Natural killer cell (primary cell): Measurements from ENCODE around the gene PRR33. TPM values are rescaled to one million over a fixed set of nuclear protein-coding genes. Genes with fewer than 3 reads are reported as not detected.

Source experiments
- ATAC-seq, 3 donors: fragments of 150-1000 bp in 2 of 3; fragments of 200-7000 bp in 1 of 3; cut with Tn5 transposase; 1 replicate in 1 of 3; 2 replicates in 2 of 3; pipeline ENCODE4 v1.10.0; 2021; ENCODE audit warnings: mild to moderate bottlenecking in 2 of 3, moderate library complexity in 2 of 3
- DNase-seq, 2 donors: peaks; one replicate each; pipeline versions ENCODE4 v3.0.0 to v3.0.0-alpha.2; 2013 to 2021; ENCODE audit warnings: mixed read lengths in 1 of 2
- H3K27ac ChIP-seq: one replicate; pipeline ENCODE4 v1.5.1; 2013; ENCODE audit warnings: mild to moderate bottlenecking, low read length
- H3K27me3 ChIP-seq: one replicate; pipeline ENCODE4 v1.6.1; 2013; ENCODE audit warnings: low read length; ENCODE audit not compliant: control insufficient read depth, insufficient read depth
- H3K36me3 ChIP-seq: one replicate; pipeline ENCODE4 v1.6.1; 2013; ENCODE audit warnings: low read length; ENCODE audit not compliant: control insufficient read depth, insufficient read depth
- H3K4me1 ChIP-seq: one replicate; pipeline ENCODE4 v1.6.1; 2013; ENCODE audit warnings: low read length; ENCODE audit not compliant: control insufficient read depth, insufficient read depth
- H3K4me3 ChIP-seq: one replicate; pipeline ENCODE4 v1.5.1; 2013; ENCODE audit warnings: low read length
- H3K9me3 ChIP-seq: one replicate; pipeline ENCODE4 v1.6.1; 2013; ENCODE audit warnings: low read length; ENCODE audit not compliant: control insufficient read depth, insufficient read depth
- H3K27ac Mint-ChIP-seq, 2 donors: one replicate each; pipeline ENCODE4 v1.8.0; 2022; ENCODE audit warnings: mild to moderate bottlenecking in 2 of 2, mixed read lengths in 2 of 2, moderate library complexity in 1 of 2
- H3K27me3 Mint-ChIP-seq, 2 donors: one replicate each; pipeline ENCODE4 v1.8.0; 2022; ENCODE audit warnings: low read depth in 2 of 2, mixed read lengths in 2 of 2
- H3K36me3 Mint-ChIP-seq: one replicate; pipeline ENCODE4 v1.8.0; 2022; ENCODE audit warnings: mixed read lengths
- H3K4me1 Mint-ChIP-seq, 2 donors: one replicate each; pipeline ENCODE4 v1.8.0; 2022; ENCODE audit warnings: mixed read lengths in 2 of 2
- H3K4me3 Mint-ChIP-seq: one replicate; pipeline ENCODE4 v1.8.0; 2022; ENCODE audit warnings: mild to moderate bottlenecking, moderate library complexity, mixed read lengths
- H3K9me3 Mint-ChIP-seq, 2 donors: one replicate each; pipeline ENCODE4 v1.8.0; 2022; ENCODE audit warnings: mixed read lengths in 2 of 2
- CTCF ChIP-seq: fragments of 200-600 bp; IDR thresholded peaks from one replicate; pipeline ENCODE4 v1.8.0; 2022; ENCODE audit warnings: antibody characterized with exemption
- WGBS: methylation state at CpG from one replicate; pipeline ENCODE4 v1.1.7; 2013; ENCODE audit warnings: missing lambda C conversion rate; ENCODE audit not compliant: insufficient coverage; 5-methylcytosine and 5-hydroxymethylcytosine counted together
- intact Hi-C: fragments of 100-400 bp; cut with micrococcal nuclease; formaldehyde crosslinking; loops from one replicate; pipeline ENCODE4 v1.14.2; 2022
- total RNA-seq, 4 donors: library from RNA; stranded (reverse); fragments of 120-200 nt in 1 of 4; gene quantifications; one replicate each; pipeline versions ENCODE4 v1.2.3 to v1.2.4, GENCODE V29; 2013 to 2022

The PRR33 gene
- total RNA-seq, 3 donors from 2014 or later (not counting 1 experiment from before 2014, with no cell fraction given), result 0.14 to 0.32 TPM; not detected in 1

DNA sequence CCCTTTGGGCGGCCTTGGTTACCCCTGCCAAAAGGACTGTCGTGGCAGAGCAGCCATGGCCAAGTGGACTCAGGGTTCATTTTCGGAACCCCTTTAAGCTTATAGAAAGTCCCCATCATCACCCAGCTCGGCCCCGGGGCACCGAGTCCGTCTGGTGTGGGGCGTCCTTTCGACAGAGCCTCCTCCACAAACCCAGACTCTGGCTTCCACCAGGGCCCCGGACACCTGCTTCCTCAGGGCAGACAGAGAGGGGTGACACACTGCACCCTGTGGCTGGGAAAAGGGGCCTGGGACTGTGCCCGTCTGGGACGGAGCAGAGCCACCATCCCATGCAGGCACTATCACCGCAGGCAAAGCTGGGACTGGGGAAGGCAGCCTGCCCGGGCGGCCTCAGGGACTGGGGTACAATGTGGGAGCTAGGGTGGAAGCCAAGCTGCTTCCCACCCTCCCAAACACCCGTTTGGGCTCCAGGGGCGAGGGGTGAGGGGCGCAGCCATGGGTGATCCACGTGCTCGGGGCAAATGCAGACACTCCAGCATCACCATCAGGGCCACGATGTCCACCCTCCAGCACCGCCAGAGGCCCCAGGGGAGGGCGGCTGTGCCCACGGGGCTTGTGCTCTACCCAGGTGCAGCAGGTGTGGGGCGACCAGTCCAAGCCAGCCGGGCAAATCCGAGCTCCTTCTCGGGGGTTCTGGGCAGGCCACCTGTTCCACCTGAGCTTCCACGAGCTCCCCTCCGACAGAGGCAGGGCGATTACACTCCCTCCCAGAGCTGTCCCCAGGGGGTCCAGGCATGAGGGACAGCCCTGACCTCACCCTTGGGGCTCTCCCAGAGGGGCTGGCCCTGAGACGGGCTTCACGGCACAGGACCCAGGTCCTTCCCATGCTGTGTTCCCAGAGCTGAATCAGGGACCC lies 43.7 kb upstream of the PRR33 start:
- Histone ChIP-seq H3K9me3 (no peaks in the 10 kb centered on the region), H3K4me3 (no peak overlapping the region), H3K4me1 (peaks cover 9% of the 10 kb centered on the region), H3K36me3 (no peaks in the 10 kb centered on the region), H3K27me3 (no peaks in the 10 kb centered on the region), H3K27ac (no peak overlapping the region)
- no peaks in the 10 kb centered on the region for H3K36me3 Mint-ChIP-seq
- H3K27ac Mint-ChIP-seq, result no peak overlapping the region
- TF ChIP-seq CTCF, result no peak
- no peak overlapping the region for H3K4me3 Mint-ChIP-seq
- 89% methylated on average over 33 of the region's 33 CpGs for WGBS
- intact Hi-C loops, result loop anchor here (2.0 kb wide), 1 partner anchor 21 kb away; no protein-coding TSS in a partner anchor
- H3K27me3 Mint-ChIP-seq, result peaks cover 0 to 19% of the 10 kb centered on the region in 2 donors
- H3K4me1 Mint-ChIP-seq, result peaks cover 7 to 26% of the 10 kb centered on the region in 2 donors
- no peaks in the 10 kb centered on the region for H3K9me3 Mint-ChIP-seq
- no peak for ATAC-seq
- peak in 1 of 2 donors; percentile 12 for DNase-seq

DNA sequence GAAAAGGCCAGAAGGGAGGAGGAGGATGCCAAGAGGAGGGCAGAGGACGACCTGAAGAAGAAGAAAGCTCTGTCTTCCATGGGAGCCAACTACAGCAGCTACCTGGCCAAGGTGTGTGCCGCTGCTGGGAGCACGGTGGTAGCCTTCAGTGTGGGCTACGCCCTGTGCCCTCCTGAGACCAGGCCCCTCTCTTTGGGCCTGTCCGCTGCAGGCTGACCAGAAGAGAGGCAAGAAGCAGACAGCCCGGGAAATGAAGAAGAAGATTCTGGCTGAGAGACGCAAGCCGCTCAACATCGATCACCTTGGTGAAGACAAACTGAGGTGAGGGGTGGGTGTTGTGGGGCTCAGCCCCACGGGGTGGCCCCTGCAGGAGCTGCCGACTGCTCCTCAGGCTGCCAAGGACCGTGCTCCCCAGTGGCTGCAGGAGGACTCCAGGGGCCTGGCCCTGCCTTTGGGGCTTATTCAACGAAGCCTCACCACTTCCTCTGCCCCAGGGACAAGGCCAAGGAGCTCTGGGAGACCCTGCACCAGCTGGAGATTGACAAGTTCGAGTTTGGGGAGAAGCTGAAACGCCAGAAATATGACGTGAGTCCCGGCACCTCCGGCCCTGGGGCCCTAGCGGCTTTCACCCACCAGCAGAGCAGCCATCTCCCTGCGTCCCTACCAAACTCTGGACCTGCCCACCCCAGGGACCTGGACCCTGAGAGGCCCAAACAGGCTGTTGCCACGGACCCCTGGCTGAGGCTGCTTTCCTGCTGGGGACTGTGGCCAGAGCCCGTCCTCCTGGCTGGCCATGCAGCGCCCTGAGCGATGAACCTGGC lies 42.9 kb upstream of the PRR33 start:
- intact Hi-C loops, result loop anchor here (2.0 kb wide), 1 partner anchor 20 kb away; no protein-coding TSS in a partner anchor

More for the DNA sequence above, 42.9 kb upstream of the PRR33 start:
- no peak for TF ChIP-seq CTCF
- H3K27me3 Mint-ChIP-seq, result peaks cover 0 to 20% of the 10 kb centered on the region in 2 donors
- Histone ChIP-seq H3K36me3 (no peaks in the 10 kb centered on the region), H3K27me3 (no peaks in the 10 kb centered on the region), H3K27ac (no peak overlapping the region), H3K4me3 (no peak overlapping the region), H3K4me1 (peaks cover 13% of the 10 kb centered on the region), H3K9me3 (no peaks in the 10 kb centered on the region)
- no peaks in the 10 kb centered on the region for H3K9me3 Mint-ChIP-seq
- DNase-seq (peak in 1 of 2 donors; percentile 11), ATAC-seq (no peak)
- no peak overlapping the region for H3K27ac Mint-ChIP-seq
- H3K4me3 Mint-ChIP-seq, result no peak overlapping the region
- no peaks in the 10 kb centered on the region for H3K36me3 Mint-ChIP-seq
- H3K4me1 Mint-ChIP-seq, result peaks cover 9 to 25% of the 10 kb centered on the region in 2 donors
- 73% methylated on average over 24 of the region's 24 CpGs for WGBS
